Natural killer cell (primary cell): ENCODE results near the gene FHIT. TPM values are rescaled to one million over a fixed set of nuclear protein-coding genes. Genes with fewer than 3 reads are reported as not detected.

Experiments
- ATAC-seq, 3 donors: fragments of 150-1000 bp in 2 of 3; fragments of 200-7000 bp in 1 of 3; cut with Tn5 transposase; 1 replicate in 1 of 3; 2 replicates in 2 of 3; pipeline ENCODE4 v1.10.0; 2021; ENCODE audit warnings: mild to moderate bottlenecking in 2 of 3, moderate library complexity in 2 of 3
- DNase-seq, 2 donors: peaks; one replicate each; pipeline versions ENCODE4 v3.0.0 to v3.0.0-alpha.2; 2013 to 2021; ENCODE audit warnings: mixed read lengths in 1 of 2
- H3K27ac ChIP-seq: one replicate; pipeline ENCODE4 v1.5.1; 2013; ENCODE audit warnings: mild to moderate bottlenecking, low read length
- H3K27me3 ChIP-seq: one replicate; pipeline ENCODE4 v1.6.1; 2013; ENCODE audit warnings: low read length; ENCODE audit not compliant: control insufficient read depth, insufficient read depth
- H3K36me3 ChIP-seq: one replicate; pipeline ENCODE4 v1.6.1; 2013; ENCODE audit warnings: low read length; ENCODE audit not compliant: control insufficient read depth, insufficient read depth
- H3K4me1 ChIP-seq: one replicate; pipeline ENCODE4 v1.6.1; 2013; ENCODE audit warnings: low read length; ENCODE audit not compliant: control insufficient read depth, insufficient read depth
- H3K4me3 ChIP-seq: one replicate; pipeline ENCODE4 v1.5.1; 2013; ENCODE audit warnings: low read length
- H3K9me3 ChIP-seq: one replicate; pipeline ENCODE4 v1.6.1; 2013; ENCODE audit warnings: low read length; ENCODE audit not compliant: control insufficient read depth, insufficient read depth
- H3K27ac Mint-ChIP-seq, 2 donors: one replicate each; pipeline ENCODE4 v1.8.0; 2022; ENCODE audit warnings: mild to moderate bottlenecking in 2 of 2, mixed read lengths in 2 of 2, moderate library complexity in 1 of 2
- H3K27me3 Mint-ChIP-seq, 2 donors: one replicate each; pipeline ENCODE4 v1.8.0; 2022; ENCODE audit warnings: low read depth in 2 of 2, mixed read lengths in 2 of 2
- H3K36me3 Mint-ChIP-seq: one replicate; pipeline ENCODE4 v1.8.0; 2022; ENCODE audit warnings: mixed read lengths
- H3K4me1 Mint-ChIP-seq, 2 donors: one replicate each; pipeline ENCODE4 v1.8.0; 2022; ENCODE audit warnings: mixed read lengths in 2 of 2
- H3K4me3 Mint-ChIP-seq: one replicate; pipeline ENCODE4 v1.8.0; 2022; ENCODE audit warnings: mild to moderate bottlenecking, moderate library complexity, mixed read lengths
- H3K9me3 Mint-ChIP-seq, 2 donors: one replicate each; pipeline ENCODE4 v1.8.0; 2022; ENCODE audit warnings: mixed read lengths in 2 of 2
- WGBS: methylation state at CpG from one replicate; pipeline ENCODE4 v1.1.7; 2013; ENCODE audit warnings: missing lambda C conversion rate; ENCODE audit not compliant: insufficient coverage; 5-methylcytosine and 5-hydroxymethylcytosine counted together
- intact Hi-C: fragments of 100-400 bp; cut with micrococcal nuclease; formaldehyde crosslinking; loops from one replicate; pipeline ENCODE4 v1.14.2; 2022
- total RNA-seq, 4 donors: library from RNA; stranded (reverse); fragments of 120-200 nt in 1 of 4; gene quantifications; one replicate each; pipeline versions ENCODE4 v1.2.3 to v1.2.4, GENCODE V29; 2013 to 2022
- TF ChIP-seq, protein P1 (sequence below): fragments of 200-600 bp; IDR thresholded peaks from one replicate; pipeline ENCODE4 v1.8.0; 2022; ENCODE audit warnings: antibody characterized with exemption

FHIT gene
- total RNA-seq, 3 donors from 2014 or later (not counting 1 experiment from before 2014, with no cell fraction given): 2.7 to 6.1 (median 3.3) TPM

DNA sequence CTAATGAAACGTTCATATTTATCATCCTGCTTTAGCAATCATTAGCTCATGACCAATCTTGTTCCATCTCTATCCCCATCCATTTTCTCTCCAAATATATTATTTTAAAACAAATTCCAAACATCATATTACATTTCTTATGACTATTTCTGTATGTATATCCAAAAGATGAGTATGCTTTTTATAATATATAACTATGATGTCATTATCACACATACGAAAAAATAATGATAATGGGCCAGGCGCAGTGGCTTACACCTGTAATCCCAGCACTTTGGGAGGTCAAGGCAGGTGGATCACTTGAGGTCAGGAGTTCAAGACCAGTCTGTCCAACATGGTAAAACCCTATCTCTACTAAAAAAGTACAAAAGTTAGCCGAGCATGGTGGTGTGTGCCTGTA is 280.4 kb downstream of the FHIT start:
- H3K36me3 ChIP-seq: no peaks in the 10 kb centered on the region
- peaks cover 3% of the 10 kb centered on the region for H3K9me3 ChIP-seq
- TF ChIP-seq, protein P1, sequence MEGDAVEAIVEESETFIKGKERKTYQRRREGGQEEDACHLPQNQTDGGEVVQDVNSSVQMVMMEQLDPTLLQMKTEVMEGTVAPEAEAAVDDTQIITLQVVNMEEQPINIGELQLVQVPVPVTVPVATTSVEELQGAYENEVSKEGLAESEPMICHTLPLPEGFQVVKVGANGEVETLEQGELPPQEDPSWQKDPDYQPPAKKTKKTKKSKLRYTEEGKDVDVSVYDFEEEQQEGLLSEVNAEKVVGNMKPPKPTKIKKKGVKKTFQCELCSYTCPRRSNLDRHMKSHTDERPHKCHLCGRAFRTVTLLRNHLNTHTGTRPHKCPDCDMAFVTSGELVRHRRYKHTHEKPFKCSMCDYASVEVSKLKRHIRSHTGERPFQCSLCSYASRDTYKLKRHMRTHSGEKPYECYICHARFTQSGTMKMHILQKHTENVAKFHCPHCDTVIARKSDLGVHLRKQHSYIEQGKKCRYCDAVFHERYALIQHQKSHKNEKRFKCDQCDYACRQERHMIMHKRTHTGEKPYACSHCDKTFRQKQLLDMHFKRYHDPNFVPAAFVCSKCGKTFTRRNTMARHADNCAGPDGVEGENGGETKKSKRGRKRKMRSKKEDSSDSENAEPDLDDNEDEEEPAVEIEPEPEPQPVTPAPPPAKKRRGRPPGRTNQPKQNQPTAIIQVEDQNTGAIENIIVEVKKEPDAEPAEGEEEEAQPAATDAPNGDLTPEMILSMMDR: no peak
- H3K4me3 ChIP-seq: no peak overlapping the region
- no peaks in the 10 kb centered on the region for H3K4me1 ChIP-seq
- Mint-ChIP-seq H3K36me3 (peaks cover 9% of the 10 kb centered on the region), H3K27ac (no peak overlapping the region), H3K9me3 (peaks cover 6 to 13% of the 10 kb centered on the region in 2 donors), H3K27me3 (no peaks in the 10 kb centered on the region), H3K4me1 (no peaks in the 10 kb centered on the region), H3K4me3 (no peak overlapping the region)
- ATAC-seq: no peak
- no peak overlapping the region for H3K27ac ChIP-seq
- no peaks in the 10 kb centered on the region for H3K27me3 ChIP-seq
- DNase-seq: no peak
- intact Hi-C loops: no loop called here
- 96% methylated on average over 3 of the region's 4 CpGs for WGBS

DNA sequence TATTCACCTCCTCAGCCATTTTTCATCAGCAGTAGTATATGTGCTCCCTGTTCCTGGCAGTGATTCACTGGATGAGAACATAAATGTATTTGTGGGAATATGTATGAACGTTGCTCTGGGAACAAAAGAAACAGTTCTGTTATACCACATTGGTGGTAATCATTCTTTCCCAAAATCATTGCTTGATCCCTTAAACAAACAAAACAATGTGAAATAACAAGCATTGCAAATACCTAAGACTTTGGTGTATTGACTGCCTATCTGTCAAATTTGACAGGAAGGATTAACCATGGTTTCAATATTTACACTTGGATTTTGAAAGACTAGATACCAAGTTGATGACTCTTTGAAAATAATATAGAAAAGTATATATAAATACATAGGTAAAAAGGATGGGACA is 284.1 kb downstream of the FHIT start:
- intact Hi-C loops: no loop called here
- H3K36me3 ChIP-seq: no peaks in the 10 kb centered on the region
- no peaks in the 10 kb centered on the region for H3K4me1 Mint-ChIP-seq
- no CpG with 5 or more reads among the region's 1 CpG for WGBS
- no peaks in the 10 kb centered on the region for H3K27me3 ChIP-seq
- H3K27me3 Mint-ChIP-seq: no peaks in the 10 kb centered on the region
- H3K4me1 ChIP-seq: no peaks in the 10 kb centered on the region
- ATAC-seq: no peak
- peaks cover 4 to 22% of the 10 kb centered on the region in 2 donors for H3K9me3 Mint-ChIP-seq
- H3K4me3 ChIP-seq: no peak overlapping the region
- TF ChIP-seq, protein P1: no peak
- DNase-seq: no peak
- H3K36me3 Mint-ChIP-seq: no peaks in the 10 kb centered on the region
- H3K4me3 Mint-ChIP-seq: no peak overlapping the region
- H3K27ac Mint-ChIP-seq: no peak overlapping the region
- no peak overlapping the region for H3K27ac ChIP-seq
- peaks cover 4% of the 10 kb centered on the region for H3K9me3 ChIP-seq

DNA sequence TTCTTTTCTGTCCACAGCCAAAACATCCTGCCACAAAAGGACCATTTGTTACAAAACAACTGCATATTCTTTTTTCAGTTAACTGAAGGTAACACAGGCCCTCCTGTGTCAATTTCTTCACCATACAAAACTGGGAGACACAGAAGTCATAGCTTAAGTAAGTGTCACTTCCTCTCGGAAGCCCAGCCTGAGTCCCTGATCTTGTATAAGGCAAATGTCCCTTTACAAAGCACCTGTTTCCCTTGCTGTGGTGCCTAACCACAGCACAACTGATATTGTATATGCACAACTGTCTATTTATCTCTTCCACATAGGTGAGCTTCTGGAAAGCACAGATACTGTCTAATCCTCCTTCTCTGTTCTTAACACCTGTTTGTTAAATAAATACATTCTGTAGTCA is 293.7 kb downstream of the FHIT start:
- no peaks in the 10 kb centered on the region for H3K4me1 ChIP-seq
- DNase-seq (no peak), ATAC-seq (no peak)
- no peak overlapping the region for H3K4me3 ChIP-seq
- no peaks in the 10 kb centered on the region for H3K9me3 ChIP-seq
- Mint-ChIP-seq H3K27me3 (no peaks in the 10 kb centered on the region), H3K36me3 (peaks cover 5% of the 10 kb centered on the region), H3K9me3 (peaks cover 10 to 26% of the 10 kb centered on the region in 2 donors), H3K4me1 (no peaks in the 10 kb centered on the region), H3K4me3 (no peak overlapping the region), H3K27ac (no peak overlapping the region)
- TF ChIP-seq, protein P1: no peak
- H3K27me3 ChIP-seq: no peaks in the 10 kb centered on the region
- intact Hi-C loops: no loop called here
- H3K27ac ChIP-seq: no peak overlapping the region
- 89% methylated on average over 1 of the region's 1 CpG for WGBS
- H3K36me3 ChIP-seq: no peaks in the 10 kb centered on the region

DNA sequence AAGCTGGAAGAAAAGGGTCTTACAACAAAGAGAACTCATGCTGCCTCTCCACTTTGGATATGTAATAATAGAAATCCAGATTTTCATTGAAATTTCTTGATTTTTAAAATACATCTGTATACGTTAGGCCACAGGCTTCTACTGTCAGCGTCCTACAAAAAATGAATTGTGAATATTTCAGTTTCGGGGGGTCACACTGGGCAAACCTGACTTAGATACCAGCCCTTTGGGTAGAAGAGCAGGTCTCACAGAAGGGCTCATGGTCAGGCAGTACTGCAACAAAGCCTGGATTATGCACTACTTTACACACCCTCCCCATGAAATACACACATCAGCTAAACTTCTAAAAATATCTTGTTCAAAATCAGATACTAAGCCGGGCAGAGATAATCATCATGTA is 294.5 kb downstream of the FHIT start:
- H3K27me3 ChIP-seq: no peaks in the 10 kb centered on the region
- no peaks in the 10 kb centered on the region for H3K36me3 ChIP-seq
- no peaks in the 10 kb centered on the region for H3K4me1 Mint-ChIP-seq
- intact Hi-C loops: no loop called here
- H3K36me3 Mint-ChIP-seq: peaks cover 5% of the 10 kb centered on the region
- no peak overlapping the region for H3K27ac ChIP-seq
- 69% methylated on average over 3 of the region's 4 CpGs for WGBS
- no peak overlapping the region for H3K4me3 Mint-ChIP-seq
- H3K9me3 ChIP-seq: no peaks in the 10 kb centered on the region
- no peak for DNase-seq
- H3K4me1 ChIP-seq: no peaks in the 10 kb centered on the region
- no peak overlapping the region for H3K27ac Mint-ChIP-seq
- H3K9me3 Mint-ChIP-seq: peaks cover 10 to 28% of the 10 kb centered on the region in 2 donors
- no peak overlapping the region for H3K4me3 ChIP-seq
- no peaks in the 10 kb centered on the region for H3K27me3 Mint-ChIP-seq
- ATAC-seq: no peak
- TF ChIP-seq, protein P1: no peak
